HepG2 (cell line): ENCODE data around the gene KRT4.

Source experiments
- EZH2 ChIP-seq: conservative IDR thresholded peaks from 2 replicates; pipeline ENCODE4 v1.6.1; 2012; ENCODE audit warnings: mild to moderate bottlenecking, low read depth, low read length, moderate library complexity
- HINFP ChIP-seq: sonication (generic); formaldehyde crosslinking; IDR thresholded peaks from 2 replicates; pipeline ENCODE4 v1.4.0; 2020; ENCODE audit warnings: low read depth, mild to moderate bottlenecking, missing genetic modification reagents
- MATR3 ChIP-seq: sonication (generic); formaldehyde crosslinking; IDR thresholded peaks from 2 replicates; pipeline ENCODE4 v1.4.0; 2020; ENCODE audit warnings: missing genetic modification reagents
- NFRKB ChIP-seq: fragments of 450-650 bp; IDR thresholded peaks from 2 replicates; pipeline ENCODE4 v1.6.1; 2017
- POLR2A ChIP-seq, 2 experiments: IDR thresholded peaks; 2 replicates each; pipeline ENCODE4 v1.6.1; 2011; ENCODE audit warnings: low read depth in 2 of 2, low read length in 2 of 2, mild to moderate bottlenecking in 1 of 2, moderate library complexity in 1 of 2; ENCODE audit not compliant: insufficient read depth in 1 of 2
- RFX5 ChIP-seq: IDR thresholded peaks from 2 replicates; pipeline ENCODE4 v1.6.1; 2011; ENCODE audit warnings: low read depth, low read length, improper control_type of control experiment
- SMAD3 ChIP-seq: sonication (generic); formaldehyde crosslinking; IDR thresholded peaks from 2 replicates; pipeline ENCODE4 v1.4.0; 2020; ENCODE audit warnings: missing genetic modification reagents
- U2AF1 ChIP-seq: fragments of 200-400 bp; formaldehyde crosslinking; optimal IDR thresholded peaks from 2 replicates; pipeline ENCODE3; 2017; ENCODE audit warnings: mild to moderate bottlenecking, low read depth, low read length
- ZBTB1 ChIP-seq: sonication (generic); formaldehyde crosslinking; IDR thresholded peaks from 2 replicates; pipeline ENCODE4 v1.4.0; 2020; ENCODE audit warnings: missing genetic modification reagents, borderline replicate concordance
- ZBTB4 ChIP-seq: sonication (generic); formaldehyde crosslinking; IDR thresholded peaks from 2 replicates; pipeline ENCODE4 v1.4.0; 2020; ENCODE audit warnings: missing genetic modification reagents, mild to moderate bottlenecking, borderline replicate concordance
- ZNF274 ChIP-seq: sonication (generic); formaldehyde crosslinking; IDR thresholded peaks from 2 replicates; pipeline ENCODE4 v1.5.1; 2020; ENCODE audit warnings: mild to moderate bottlenecking, missing genetic modification reagents

GRCh38 chr12:52824741-52825410 is 11.0 kb upstream of the KRT4 start:
- TF ChIP-seq ZNF274 (no peak), POLR2A (IDR thresholded peaks at IDR 0.05; ENCODE audit: insufficient read depth in 1 of 2, low read depth in 2 of 2, low read length in 2 of 2) (no peak), SMAD3 (CRISPR knock-in tag) (no peak), NFRKB (no peak), ZBTB4 (CRISPR knock-in tag) (no peak), RFX5 (no peak), EZH2 (no peak), MATR3 (CRISPR knock-in tag) (no peak), U2AF1 (no peak), ZBTB1 (CRISPR knock-in tag) (no peak), HINFP (CRISPR knock-in tag) (no peak)
